Left kidney (tissue), 8 donors: ENCODE data around the gene RPS28. TPM values are rescaled to one million over a fixed set of nuclear protein-coding genes. Genes with fewer than 3 reads are reported as not detected.
"Not testable (repeated sequence)": the region's sequence is repeated elsewhere in the genome, so short reads cannot be mapped to it uniquely, and the experiment has no call there.

Experiments
- DNase-seq: peaks from one replicate; pipeline ENCODE4 v3.0.0-alpha.2; 2013
- long read RNA-seq, 8 donors: transcript quantifications; one replicate each; lab custom pipeline, GENCODE V29; 2026
- polyA plus RNA-seq: library from polyadenylated mRNA; unstranded; fragments of 120-200 nt; gene quantifications from one replicate; pipeline ENCODE4 v1.2.1, GENCODE V29; 2013; ENCODE audit not compliant: insufficient read length

The RPS28 gene
- 354 TPM for polyA plus RNA-seq
- long read RNA-seq, donor 1, transcript RPS28-204 (2 exons, 912 nt), result minor isoform, 11 of 331 reads
- long read RNA-seq, donor 1, transcript RPS28-203 (4 exons, 1,326 nt), result major isoform, 246 of 331 reads
- long read RNA-seq, donor 1, partial matches to known transcripts, result 68 of 331 reads
- long read RNA-seq, donor 1, other reads (novel, unspliced or antisense), result 0 of 331 reads
- long read RNA-seq, donor 2, transcript RPS28-203 (4 exons, 1,326 nt), result major isoform, 136 of 179 reads
- long read RNA-seq, donor 2, partial matches to known transcripts, result 38 of 179 reads
- long read RNA-seq, donor 2, other reads (novel, unspliced or antisense), result 0 of 179 reads
- long read RNA-seq, donor 3, transcript RPS28-203 (4 exons, 1,326 nt), result major isoform, 104 of 147 reads
- long read RNA-seq, donor 3, partial matches to known transcripts, result 37 of 147 reads
- long read RNA-seq, donor 3, other reads (novel, unspliced or antisense), result 0 of 147 reads
- long read RNA-seq, donor 4, transcript RPS28-201 (3 exons, 334 nt), result minor isoform, 7 of 102 reads
- long read RNA-seq, donor 4, transcript RPS28-203 (4 exons, 1,326 nt), result major isoform, 73 of 102 reads
- long read RNA-seq, donor 4, partial matches to known transcripts, result 21 of 102 reads
- long read RNA-seq, donor 4, other reads (novel, unspliced or antisense), result 0 of 102 reads
- long read RNA-seq, donor 5, transcript RPS28-201 (3 exons, 334 nt), result minor isoform, 8 of 485 reads
- long read RNA-seq, donor 5, transcript RPS28-204 (2 exons, 912 nt), result minor isoform, 7 of 485 reads
- long read RNA-seq, donor 5, transcript RPS28-203 (4 exons, 1,326 nt), result major isoform, 396 of 485 reads
- long read RNA-seq, donor 5, partial matches to known transcripts, result 67 of 485 reads
- long read RNA-seq, donor 5, other reads (novel, unspliced or antisense), result 7 of 485 reads
- long read RNA-seq, donor 6, transcript RPS28-203 (4 exons, 1,326 nt), result major isoform, 295 of 415 reads
- long read RNA-seq, donor 6, partial matches to known transcripts, result 94 of 415 reads
- long read RNA-seq, donor 6, other reads (novel, unspliced or antisense), result 16 of 415 reads
- long read RNA-seq, donor 7, transcript RPS28-203 (4 exons, 1,326 nt), result major isoform, 380 of 1,065 reads
- long read RNA-seq, donor 7, partial matches to known transcripts, result 250 of 1,065 reads
- long read RNA-seq, donor 7, other reads (novel, unspliced or antisense), result 425 of 1,065 reads
- long read RNA-seq, donor 8, transcript RPS28-203 (4 exons, 1,326 nt), result major isoform, 90 of 125 reads
- long read RNA-seq, donor 8, partial matches to known transcripts, result 25 of 125 reads
- long read RNA-seq, donor 8, other reads (novel, unspliced or antisense), result 6 of 125 reads

DNA sequence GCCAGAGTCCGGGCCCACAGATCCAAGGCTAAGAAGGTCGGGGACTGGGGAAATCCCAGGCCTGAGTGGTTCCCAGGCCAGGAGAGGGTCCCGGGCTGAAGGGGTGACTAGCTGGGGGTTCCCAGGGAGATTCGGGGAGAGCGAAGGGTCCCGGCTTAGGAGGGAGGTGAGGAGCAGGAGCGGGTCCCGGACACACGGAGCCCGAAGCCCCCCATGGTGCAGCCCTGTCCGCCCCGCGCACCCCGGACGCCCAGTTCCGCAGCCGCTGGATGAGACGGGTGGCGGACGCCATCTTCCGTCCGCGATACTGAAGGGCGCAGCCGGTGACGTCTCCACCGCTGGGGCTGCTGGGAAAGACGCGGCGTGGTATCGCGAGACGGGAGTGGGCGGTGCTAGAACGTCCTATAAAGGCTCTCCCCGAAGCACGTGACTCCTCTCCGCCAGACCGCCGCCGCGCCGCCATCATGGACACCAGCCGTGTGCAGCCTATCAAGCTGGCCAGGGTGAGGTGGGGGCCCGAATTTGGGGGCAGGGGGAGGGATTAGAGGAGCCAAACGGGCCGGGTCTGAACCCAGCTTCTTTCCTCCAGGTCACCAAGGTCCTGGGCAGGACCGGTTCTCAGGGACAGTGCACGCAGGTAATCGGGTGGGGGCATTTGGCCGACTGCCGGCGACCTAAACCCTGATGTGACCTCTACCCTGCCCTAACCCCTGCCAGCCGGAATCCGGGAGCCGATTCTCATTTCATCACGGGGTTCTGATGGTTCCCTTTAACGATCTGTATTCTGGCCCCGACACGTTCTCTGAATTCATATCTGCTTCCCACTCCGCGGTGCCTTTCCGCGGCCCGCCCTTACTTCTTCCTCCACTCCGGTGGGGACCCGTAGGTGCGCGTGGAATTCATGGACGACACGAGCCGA lies at the start of gene RPS28, which contains the start of gene NDUFA7:
Gene RPS28 (plus strand): TSS at position 430 of the 919 bp plus-strand sequence. CDS start 35 bp downstream, at position 465.
Gene NDUFA7 (minus strand): TSS at position 309 of the 919 bp plus-strand sequence. CDS start 17 bp downstream, at position 292.
- peak; percentile 97 for DNase-seq

DNA sequence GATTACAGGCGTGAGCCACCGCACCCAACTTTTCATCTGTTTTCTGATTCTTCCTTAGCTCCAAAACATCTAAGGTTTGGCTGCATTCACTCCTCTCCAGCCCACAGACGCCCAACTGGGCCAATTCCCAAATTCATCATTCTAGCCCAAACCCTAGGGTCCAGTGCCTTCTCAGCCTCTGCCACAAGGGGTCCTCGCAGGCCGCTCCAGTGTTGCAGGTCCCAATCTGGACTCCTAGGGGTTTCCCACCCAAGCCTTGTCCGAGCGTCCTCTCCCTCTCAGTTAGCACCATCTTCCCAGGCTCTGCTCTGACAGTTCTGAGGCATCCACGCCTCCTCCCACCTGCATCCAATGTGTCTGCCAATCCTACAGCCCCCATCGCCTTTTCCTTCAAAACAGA lies 44.8 kb upstream of the RPS28 start:
- DNase-seq, result not testable (repeated sequence)

DNA sequence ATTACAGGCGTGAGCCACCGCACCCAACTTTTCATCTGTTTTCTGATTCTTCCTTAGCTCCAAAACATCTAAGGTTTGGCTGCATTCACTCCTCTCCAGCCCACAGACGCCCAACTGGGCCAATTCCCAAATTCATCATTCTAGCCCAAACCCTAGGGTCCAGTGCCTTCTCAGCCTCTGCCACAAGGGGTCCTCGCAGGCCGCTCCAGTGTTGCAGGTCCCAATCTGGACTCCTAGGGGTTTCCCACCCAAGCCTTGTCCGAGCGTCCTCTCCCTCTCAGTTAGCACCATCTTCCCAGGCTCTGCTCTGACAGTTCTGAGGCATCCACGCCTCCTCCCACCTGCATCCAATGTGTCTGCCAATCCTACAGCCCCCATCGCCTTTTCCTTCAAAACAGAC lies 30.0 kb upstream of the RPS28 start:
- DNase-seq, result not testable (repeated sequence)

DNA sequence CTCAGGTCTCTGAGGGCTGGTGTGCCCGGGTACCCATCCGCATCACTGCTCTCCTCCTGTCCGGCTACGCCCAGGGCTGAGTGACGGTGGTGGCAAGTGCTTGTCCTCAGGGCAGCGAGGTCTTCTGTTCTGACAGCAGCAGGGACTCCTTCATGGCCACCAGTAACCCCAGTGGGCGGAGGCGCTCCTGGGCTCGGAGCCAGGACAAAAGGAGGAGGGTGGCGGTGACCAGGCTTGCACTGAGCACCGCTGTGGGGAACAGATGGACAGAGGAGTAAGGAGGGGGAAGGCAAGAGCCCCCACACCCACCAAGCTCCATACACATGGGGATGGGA lies 19.0 kb upstream of the RPS28 start:
- DNase-seq, result no peak

DNA sequence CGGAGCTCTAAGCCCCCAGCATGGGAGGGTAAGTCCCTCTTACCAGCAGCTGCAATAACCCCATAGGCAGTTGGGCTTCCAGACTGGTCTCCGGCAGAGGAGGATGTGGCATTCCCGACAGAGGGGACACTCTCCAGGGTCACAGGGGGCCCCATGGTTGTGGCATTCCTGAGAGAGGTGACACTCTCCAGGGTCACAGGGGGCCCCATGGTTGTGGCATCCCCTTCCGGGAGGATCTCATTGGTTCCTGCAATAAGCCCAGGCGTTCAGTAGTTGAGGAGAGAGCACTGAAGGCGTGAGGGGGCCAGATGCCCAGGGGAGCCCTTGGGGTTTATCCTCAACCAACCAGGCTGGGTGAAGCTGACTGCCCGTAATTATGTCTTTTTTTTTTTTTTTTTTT lies 18.6 kb upstream of the RPS28 start:
- DNase-seq, result no peak

DNA sequence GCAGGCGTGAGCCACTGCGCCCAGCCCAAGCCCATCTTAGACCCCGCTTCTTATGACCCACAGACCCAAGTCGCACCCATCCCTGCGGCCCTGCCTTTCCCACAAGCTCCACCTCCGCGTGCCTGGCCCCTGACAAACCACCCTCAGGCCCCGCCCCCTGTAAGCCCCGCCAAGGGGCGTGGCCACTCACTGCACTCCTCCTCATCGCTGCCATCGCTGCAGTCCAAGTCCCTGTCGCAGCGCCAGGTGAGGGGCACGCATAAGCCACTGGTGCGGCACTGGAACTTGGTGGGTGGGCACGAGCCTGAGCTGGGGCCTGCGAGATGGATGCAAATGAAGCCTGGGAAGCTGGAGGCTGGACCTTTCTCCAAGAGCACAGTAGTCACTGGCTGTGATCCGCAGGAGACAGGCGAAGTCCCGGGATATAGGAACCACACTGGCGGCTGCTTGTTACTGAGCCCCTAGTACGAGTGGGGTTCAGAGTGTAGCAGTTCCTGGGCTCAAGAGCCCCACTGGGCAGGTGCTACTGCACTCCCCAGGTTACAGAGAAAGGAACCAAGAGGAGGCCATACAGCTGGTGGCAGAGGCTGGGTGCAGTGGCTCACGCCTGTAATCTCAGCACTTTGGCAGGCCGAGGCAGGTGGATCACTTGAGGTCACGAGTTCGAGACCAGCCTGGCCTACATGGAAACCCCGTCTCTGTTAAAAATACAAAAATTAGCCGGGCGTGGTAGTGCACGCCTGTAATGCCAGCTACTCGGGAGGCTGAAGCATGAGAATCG lies 16.3 kb upstream of the RPS28 start:
- DNase-seq, result no peak

DNA sequence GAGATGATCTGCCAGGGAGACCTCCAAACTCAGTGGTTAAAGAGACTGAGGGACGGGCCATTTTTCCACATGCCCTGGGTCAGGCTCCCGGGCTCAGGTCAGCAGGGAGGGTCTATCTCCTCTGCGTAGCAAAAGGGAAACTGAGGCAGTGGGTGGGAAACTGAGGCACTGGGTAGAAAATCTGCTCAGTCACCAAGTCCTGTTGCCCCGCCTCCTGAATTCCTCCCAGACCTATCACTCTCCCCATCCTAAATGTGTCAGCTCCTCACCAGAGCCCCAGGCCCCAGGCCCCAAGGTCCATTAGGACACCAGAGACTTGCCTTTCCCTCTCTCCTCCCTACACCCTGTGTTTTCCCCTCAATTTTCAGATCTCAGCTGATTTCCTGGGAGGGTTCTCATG lies 15.5 kb upstream of the RPS28 start:
- DNase-seq, result no peak

DNA sequence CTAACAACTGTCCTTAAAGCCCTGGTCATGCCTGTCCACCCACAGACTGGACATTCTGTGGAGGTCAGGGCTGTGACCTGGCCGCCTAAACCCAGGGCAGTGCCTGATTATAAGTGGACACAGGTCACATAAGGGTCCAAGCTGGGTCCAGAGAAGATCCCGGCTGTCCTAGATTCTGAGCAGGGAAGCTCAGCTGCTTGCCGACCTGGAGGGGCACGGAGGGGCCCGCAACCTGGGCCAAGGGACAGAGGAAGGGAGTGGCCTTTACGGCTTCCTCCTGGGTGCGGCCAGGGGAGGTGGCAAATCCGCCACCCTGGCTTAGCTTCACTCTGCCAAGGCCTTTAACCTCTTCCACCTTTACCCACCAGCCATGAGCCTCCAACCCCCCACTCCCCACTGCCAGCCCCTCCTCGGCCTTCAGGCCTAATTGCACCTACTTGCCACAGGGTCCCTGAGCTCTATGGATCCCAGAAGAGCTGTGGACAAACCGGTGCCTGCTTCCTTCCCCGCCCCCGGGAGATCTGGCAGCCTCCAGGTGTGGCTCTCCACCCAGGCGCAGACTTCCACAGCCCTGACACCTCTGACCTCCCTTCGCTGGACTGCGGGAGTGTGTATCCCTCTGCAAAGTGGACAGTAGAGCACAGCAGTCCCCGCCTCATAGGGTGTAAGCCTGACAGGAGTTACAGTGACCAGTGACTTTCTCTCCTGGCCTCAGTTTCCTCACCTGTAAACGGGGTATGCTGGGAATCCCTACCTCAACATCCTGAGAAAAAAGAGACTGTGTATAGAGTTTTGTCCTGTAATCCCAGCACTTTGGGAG lies 14.9 kb upstream of the RPS28 start:
- no peak for DNase-seq

DNA sequence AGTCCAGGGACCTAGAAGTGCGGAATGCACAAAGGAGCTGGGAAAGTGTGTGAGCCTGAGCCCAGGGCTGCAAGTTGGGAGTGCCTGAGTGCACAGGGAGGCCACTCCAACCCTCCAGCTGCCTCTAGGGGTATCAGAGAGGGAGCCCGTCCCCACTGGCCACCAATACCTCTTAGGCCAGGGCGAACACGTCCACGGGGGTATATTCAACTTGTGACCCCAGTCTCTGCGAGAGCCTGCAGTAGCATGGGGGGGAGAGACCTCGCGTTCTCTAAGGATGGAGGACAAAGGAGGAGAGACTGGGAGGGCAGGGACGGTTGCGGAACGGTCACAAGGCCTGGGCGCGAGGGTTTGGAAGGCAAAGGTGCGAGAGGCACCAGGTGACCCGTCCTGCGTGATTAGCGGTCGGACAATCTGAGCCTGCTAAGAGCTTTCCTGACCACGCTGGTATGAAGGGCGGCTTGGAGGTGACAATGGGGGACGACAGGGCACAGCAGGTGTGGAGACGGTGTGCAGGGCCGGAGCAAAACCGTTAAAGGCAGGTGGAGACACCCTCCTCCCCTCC lies 13.8 kb upstream of the RPS28 start:
- DNase-seq, result no peak

DNA sequence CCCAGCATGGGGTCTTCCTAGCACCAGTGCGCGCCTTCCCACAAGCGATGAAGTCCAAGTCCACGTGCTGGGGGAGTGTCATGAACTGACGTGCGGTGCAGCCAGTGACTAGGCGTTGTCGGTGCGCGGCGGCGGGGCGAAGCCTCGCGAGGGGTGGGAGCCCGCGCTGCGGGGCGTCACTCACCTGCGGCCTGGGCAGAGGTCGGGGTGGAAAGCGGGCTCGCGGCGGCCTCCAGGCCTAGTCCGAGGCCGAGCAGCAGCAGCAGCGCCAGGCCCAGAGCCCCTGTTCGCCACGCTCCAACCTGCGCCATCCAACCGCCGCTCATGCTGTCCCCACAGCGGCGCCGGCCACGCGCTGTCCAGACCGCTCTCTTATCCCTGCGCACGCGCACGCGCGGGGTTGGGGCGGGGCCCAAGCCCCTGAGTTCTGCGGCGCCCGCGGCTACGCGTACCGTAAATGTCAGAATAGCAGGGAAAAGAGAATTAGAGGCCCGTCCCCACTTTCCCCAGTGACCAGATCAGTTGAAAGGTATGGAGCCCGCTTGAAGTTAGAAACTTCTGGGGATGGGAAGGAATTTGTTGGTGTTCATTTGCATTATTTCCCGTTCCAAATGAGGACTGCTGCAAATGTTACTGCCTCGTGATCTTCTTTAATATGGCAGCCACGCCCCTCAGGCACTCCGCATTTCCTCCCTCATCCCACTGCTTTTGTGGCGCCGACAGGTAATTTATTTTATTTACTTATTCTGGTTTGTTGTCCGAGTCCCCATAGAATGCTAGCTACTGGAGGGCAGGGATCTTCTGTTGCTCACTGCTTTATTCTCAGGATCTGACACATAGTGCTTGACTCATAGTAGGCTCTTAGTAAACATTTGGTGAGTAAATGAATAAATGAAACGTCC lies 13.1 kb upstream of the RPS28 start, which contains the start of gene CD320:
Gene CD320 (minus strand): TSS at position 394 of the 902 bp plus-strand sequence. CDS start 68 bp downstream, at position 326.
- DNase-seq, result peak; percentile 93

DNA sequence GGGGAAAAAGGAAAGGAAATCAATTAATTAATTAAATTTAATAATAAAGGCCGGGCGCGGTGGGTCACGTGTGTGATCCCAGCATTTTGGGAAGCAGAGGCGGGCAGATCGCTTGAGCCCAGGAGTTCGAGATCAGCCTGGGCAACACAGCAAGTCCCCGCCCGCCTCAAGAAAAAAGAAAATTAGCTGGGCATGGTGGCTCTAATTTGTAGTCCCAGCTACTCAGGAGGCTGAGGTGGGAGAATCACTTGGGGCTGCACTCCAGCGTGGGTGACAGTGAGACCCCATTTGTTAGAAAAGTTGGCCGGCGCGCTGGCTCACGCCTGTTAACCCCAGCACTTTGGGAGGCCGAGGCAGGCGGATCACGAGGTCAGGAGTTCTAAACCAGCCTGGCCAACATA lies 12.4 kb upstream of the RPS28 start:
- DNase-seq, result no peak

DNA sequence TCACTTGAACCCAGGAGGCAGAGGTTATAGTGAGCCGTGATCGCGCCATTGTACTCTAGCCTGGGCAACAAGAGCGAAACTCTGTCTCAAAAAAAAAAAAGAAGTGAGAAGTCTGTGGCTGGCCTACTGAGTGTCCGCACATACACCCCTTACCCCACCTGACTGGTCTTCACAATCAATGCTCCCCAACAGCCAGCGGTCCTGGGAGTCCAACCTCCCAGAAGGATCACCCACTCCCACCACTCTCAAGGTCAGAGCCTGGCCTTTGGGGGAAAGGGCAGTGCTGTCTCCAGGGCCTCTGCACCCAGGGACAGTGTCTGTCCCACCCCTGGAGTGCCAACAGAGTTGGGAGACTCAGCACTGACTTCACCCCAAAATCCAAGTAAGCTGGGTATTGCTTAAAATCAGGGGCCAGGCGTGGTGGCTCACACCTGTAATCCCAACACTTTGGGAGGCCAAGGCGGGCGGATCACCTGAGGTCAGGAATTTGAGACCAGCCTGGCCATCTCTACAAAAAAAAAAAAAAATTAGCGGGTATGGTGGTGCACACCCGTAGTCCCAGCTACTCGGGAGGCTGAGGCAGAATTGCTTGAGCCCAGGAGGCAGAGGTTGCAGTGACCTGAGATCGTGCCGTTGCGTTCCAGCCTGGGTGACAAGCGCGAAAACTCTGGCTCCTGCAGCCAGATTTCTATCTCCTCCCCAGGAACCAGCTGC lies 10.8 kb upstream of the RPS28 start:
- DNase-seq, result no peak

DNA sequence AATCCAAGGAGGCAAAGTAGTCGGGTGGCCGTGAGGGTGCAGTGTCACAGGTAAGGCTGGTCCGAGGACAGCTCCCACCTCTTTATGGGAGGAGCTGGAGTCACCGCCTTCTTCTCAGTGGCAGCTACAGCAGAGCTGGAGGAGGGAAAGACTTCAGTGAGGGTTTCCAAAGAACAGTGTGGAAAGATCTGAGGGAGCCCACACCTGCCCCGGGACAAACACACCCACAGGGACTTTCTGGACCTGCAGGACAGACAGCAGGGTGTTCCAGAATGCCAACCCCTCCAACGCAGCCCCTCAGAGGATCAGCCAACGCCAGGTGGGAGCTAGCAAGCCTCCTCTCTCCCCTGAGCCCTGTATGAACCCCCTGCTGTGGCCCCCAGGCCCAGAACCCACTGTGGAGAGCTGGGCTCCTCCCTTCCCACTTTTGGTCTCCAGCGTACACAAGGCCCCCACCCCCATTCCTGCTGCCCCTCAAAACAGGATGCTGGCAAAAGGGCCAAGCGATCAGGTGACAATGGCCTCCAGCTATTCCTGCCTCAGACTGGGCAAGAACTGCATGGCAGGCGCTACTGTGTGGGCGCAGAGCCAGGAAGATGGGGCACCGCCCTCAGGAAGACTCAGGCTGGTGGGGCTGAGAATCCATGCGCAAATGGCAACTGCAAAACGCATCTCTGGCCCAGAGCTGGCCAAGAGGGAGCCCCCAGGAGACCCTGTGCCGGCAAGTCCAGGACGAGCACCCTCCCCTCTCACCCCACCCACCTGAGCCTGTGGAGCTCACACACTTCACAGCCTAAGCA lies 9.6 kb upstream of the RPS28 start:
- no peak for DNase-seq

DNA sequence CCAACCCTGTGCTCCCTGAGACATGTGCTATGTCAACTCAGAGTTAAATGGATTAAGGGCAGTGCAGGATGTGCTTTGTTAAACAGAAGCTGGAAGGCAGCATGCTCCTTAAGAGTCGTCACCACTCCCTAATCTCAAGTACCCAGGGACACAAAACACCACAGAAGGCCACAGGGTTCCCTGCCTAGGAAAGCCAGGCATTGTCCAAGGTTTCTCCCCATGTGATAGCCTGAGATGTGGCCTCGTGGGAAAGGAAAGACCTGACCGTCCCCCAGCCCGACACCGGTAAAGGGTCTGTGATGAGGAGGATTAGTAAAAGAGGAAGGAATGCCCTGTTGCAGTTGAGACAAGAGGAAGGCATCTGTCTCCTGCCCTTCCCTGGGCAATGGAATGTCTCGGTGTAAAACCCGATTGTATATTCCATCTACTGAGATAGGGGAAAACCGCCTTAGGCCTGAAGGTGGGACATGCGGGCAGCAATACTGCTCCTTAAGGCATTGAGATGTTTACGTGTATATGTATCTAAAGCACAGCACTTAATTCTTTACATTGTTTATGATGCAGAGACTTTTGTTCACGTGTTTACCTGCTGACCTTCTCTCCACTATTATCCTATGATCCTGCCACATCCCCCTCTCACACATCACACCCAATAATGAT lies 6.2 kb upstream of the RPS28 start:
- DNase-seq, result not testable (repeated sequence)

DNA sequence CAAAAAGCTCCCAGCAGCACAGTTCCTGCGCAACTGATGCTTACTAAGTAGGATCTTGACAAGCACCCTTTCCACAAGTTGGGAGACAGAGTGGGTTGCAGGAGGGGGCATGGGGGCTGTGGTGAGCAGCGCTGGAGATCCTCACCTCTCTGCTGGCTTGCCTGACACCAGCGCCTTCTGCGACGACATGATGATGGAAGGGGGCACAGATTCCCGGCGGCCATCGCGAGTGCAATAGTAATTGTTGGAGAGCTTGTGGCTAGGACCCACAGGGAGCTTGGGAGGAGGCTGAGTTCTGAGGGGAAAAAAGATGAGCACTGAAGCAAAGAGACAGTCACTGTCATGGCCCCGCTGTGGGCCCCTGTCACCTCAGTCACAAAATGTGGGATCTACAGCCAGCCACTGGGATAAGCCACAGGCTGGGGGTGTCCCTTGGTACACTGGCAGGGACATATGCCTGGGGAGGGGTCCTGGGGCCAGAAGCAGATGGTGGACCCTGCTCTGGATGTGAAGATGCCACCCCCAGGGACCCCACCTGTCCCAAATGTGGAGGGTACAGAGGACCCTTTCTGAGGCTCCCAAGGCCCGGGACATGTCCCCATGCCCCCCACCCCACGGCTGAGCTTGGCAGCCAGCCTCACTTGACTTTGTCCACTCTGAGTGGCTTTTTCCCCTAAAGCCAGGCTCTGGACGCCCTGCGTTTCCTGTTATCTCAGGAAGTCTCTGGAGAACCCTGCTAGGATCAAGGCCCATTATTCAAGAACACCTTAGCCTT lies 4.8 kb upstream of the RPS28 start:
- DNase-seq, result no peak
